Fibroblast of lung (primary cell): ENCODE measurements around the gene MRPS26. TPM values are rescaled to one million over a fixed set of nuclear protein-coding genes. Genes with fewer than 3 reads are reported as not detected.

Source experiments
- DNase-seq, 2 donors: peaks; one replicate each; pipeline versions ENCODE4 v3.0.0 to v3.0.0-alpha.2; 2010; ENCODE audit warnings: low read depth in 2 of 2
- H2AFZ ChIP-seq: 2 replicates; pipeline ENCODE4 v1.5.1; 2012; ENCODE audit warnings: low read length, control low read depth, inconsistent platforms
- H3K27ac ChIP-seq: 2 replicates; pipeline ENCODE4 v1.5.1; 2011; ENCODE audit warnings: low read length, control low read depth; ENCODE audit not compliant: insufficient read depth
- H3K27me3 ChIP-seq: 2 replicates; pipeline ENCODE4 v1.5.1; 2011; ENCODE audit warnings: mild to moderate bottlenecking, low read length; ENCODE audit not compliant: control insufficient read depth, insufficient read depth
- H3K36me3 ChIP-seq: 2 replicates; pipeline ENCODE4 v1.5.1; 2011; ENCODE audit warnings: low read length; ENCODE audit not compliant: control insufficient read depth, insufficient read depth
- H3K4me1 ChIP-seq: 2 replicates; pipeline ENCODE4 v1.5.1; 2011; ENCODE audit warnings: low read length; ENCODE audit not compliant: control insufficient read depth, insufficient read depth; ENCODE audit errors: extremely low read depth
- H3K4me2 ChIP-seq: 2 replicates; pipeline ENCODE4 v1.5.1; 2011; ENCODE audit warnings: low read length, control low read depth; ENCODE audit not compliant: insufficient read depth; ENCODE audit errors: extremely low read depth
- H3K4me3 ChIP-seq, 4 experiments: fragments of 200-600 bp in 1 of 4; sonication (generic) in 1 of 4; replicated peaks in 1 of 4; 2 replicates each; pipeline ENCODE4 v1.5.1; 2011 to 2016; ENCODE audit warnings: low read length in 4 of 4, low read depth in 3 of 4, mild to moderate bottlenecking in 3 of 4, control low read depth in 2 of 4, inconsistent platforms in 1 of 4, mixed read lengths in 1 of 4; ENCODE audit not compliant: insufficient read depth in 1 of 4; ENCODE audit errors: control extremely low read depth in 1 of 4
- H3K79me2 ChIP-seq: 2 replicates; pipeline ENCODE4 v1.5.1; 2012; ENCODE audit warnings: mild to moderate bottlenecking, low read length, inconsistent platforms; ENCODE audit not compliant: control insufficient read depth, insufficient read depth
- H3K9ac ChIP-seq: 2 replicates; pipeline ENCODE4 v1.5.1; 2011; ENCODE audit warnings: mild to moderate bottlenecking, low read length, control low read depth; ENCODE audit not compliant: insufficient read depth
- H3K9me3 ChIP-seq: 2 replicates; pipeline ENCODE4 v1.5.1; 2012; ENCODE audit warnings: low read depth, low read length; ENCODE audit not compliant: control insufficient read depth, insufficient read depth
- H4K20me1 ChIP-seq: 2 replicates; pipeline ENCODE4 v1.5.1; 2011; ENCODE audit warnings: low read length; ENCODE audit not compliant: control insufficient read depth, insufficient read depth; ENCODE audit errors: extremely low read depth
- EZH2 ChIP-seq: IDR thresholded peaks from 2 replicates; pipeline ENCODE4 v1.5.1; 2012; ENCODE audit warnings: low read length, control low read depth, mild to moderate bottlenecking; ENCODE audit errors: missing control alignments
- polyA plus RNA-seq, 2 donors: library from polyadenylated mRNA; depleted of rRNA in 1 of 2; stranded (reverse) in 1 of 2; unstranded in 1 of 2; fragments of >200 nt; gene quantifications; 2 replicates each; pipeline ENCODE4 v1.2.1, GENCODE V29; 2011 to 2012; ENCODE audit warnings: missing spikeins in 1 of 2
- total RNA-seq: library from RNA; depleted of rRNA; stranded (reverse); fragments of >200 nt; gene quantifications from 2 replicates; pipeline ENCODE4 v1.2.1, GENCODE V29; 2014
- TF ChIP-seq, protein P1 (sequence below), 2 donors: IDR thresholded peaks in 1 of 2; conservative IDR thresholded peaks in 1 of 2; 1 replicate in 1 of 2; 2 replicates in 1 of 2; pipeline ENCODE4 v1.5.1; 2011 to 2012; ENCODE audit warnings: low read length in 2 of 2, control low read depth in 1 of 2, inconsistent platforms in 1 of 2, low read depth in 1 of 2, mild to moderate bottlenecking in 1 of 2

Gene MRPS26
- total and polyA plus RNA-seq, 2 donors (not counting 1 experiment from before 2014, with no cell fraction given), result 16.1 to 37.0 TPM

- Histone ChIP-seq H3K27ac (no peak overlapping the region), H3K4me2 (no peak overlapping the region), H3K4me1 (peaks cover 7% of the 10 kb centered on the region), H3K79me2 (no peaks in the 10 kb centered on the region), H4K20me1 (no peaks in the 10 kb centered on the region), H3K27me3 (peaks cover 44% of the 10 kb centered on the region), H2AFZ (no peak overlapping the region), H3K36me3 (no peaks in the 10 kb centered on the region), H3K9me3 (no peaks in the 10 kb centered on the region), H3K4me3 (no peak overlapping the region), H3K9ac (no peak overlapping the region)
- no peak for DNase-seq
- no peak for TF ChIP-seq EZH2
- TF ChIP-seq, protein P1, sequence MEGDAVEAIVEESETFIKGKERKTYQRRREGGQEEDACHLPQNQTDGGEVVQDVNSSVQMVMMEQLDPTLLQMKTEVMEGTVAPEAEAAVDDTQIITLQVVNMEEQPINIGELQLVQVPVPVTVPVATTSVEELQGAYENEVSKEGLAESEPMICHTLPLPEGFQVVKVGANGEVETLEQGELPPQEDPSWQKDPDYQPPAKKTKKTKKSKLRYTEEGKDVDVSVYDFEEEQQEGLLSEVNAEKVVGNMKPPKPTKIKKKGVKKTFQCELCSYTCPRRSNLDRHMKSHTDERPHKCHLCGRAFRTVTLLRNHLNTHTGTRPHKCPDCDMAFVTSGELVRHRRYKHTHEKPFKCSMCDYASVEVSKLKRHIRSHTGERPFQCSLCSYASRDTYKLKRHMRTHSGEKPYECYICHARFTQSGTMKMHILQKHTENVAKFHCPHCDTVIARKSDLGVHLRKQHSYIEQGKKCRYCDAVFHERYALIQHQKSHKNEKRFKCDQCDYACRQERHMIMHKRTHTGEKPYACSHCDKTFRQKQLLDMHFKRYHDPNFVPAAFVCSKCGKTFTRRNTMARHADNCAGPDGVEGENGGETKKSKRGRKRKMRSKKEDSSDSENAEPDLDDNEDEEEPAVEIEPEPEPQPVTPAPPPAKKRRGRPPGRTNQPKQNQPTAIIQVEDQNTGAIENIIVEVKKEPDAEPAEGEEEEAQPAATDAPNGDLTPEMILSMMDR (conservative IDR thresholded peaks at IDR 0.05 in 1 of 2, IDR thresholded peaks at IDR 0.05 in 1 of 2; ENCODE audit: low read depth in 1 of 2, low read length in 2 of 2), result no peak
Measured at GRCh38 chr20:3085571-3086072, 39.8 kb downstream of the MRPS26 start.

DNA sequence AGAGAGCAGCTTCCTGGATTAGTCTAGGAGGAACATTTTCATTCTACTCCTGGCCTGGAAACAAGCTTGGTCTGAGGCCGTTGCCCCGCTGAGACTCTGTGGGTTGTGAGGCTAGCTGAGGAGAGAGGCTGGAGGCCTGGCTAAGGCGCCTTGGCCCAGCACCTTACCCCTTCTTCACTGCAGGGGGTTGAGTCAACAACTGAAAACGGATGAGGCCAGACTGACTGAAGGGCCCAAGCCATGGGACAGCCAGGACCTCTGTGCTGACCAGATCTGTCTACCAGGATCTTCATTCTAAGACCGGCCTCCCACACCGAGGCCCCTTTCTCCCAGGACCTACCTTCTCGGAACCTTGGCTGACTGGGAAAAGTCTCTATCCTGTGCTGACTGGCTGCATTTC, 42.2 kb downstream of the MRPS26 start:
- Histone ChIP-seq H3K4me1 (no peaks in the 10 kb centered on the region), H3K9ac (no peak overlapping the region), H3K27me3 (peaks cover 26% of the 10 kb centered on the region), H3K27ac (no peak overlapping the region), H3K36me3 (no peaks in the 10 kb centered on the region), H2AFZ (no peak overlapping the region), H3K9me3 (no peaks in the 10 kb centered on the region), H3K79me2 (no peaks in the 10 kb centered on the region), H3K4me2 (no peak overlapping the region), H3K4me3 (no peak overlapping the region), H4K20me1 (no peaks in the 10 kb centered on the region)
- DNase-seq, result no peak
- TF ChIP-seq, protein P1 (conservative IDR thresholded peaks at IDR 0.05 in 1 of 2, IDR thresholded peaks at IDR 0.05 in 1 of 2; ENCODE audit: low read depth in 1 of 2, low read length in 2 of 2), result no peak
- TF ChIP-seq EZH2, result no peak

DNA sequence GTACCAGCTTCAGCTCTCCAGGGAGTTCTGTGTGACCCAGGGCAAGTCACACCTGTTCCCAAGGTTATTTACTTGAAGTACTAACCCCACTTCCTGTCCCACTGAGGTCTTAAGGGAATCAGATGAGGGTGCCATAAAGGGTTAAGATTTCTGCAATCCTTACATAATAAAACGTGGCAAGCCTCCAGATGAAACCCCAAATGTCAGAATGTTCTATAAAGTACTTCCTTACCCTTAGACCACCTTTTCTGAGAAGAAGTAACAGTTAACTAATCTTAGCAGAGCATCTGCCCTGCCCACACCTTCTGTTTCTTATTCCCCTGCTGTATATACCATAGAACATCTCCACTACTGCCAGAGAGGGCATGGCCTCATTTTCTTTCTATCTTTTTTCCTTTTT, 44.7 kb downstream of the MRPS26 start:
- TF ChIP-seq, protein P1 (conservative IDR thresholded peaks at IDR 0.05 in 1 of 2, IDR thresholded peaks at IDR 0.05 in 1 of 2; ENCODE audit: low read depth in 1 of 2, low read length in 2 of 2), result no peak
- no peak for TF ChIP-seq EZH2
- H3K9ac ChIP-seq, result no peak overlapping the region
- DNase-seq, result no peak

More for the DNA sequence above, 44.7 kb downstream of the MRPS26 start:
- Histone ChIP-seq H3K4me3 (no peak overlapping the region), H2AFZ (no peak overlapping the region), H4K20me1 (no peaks in the 10 kb centered on the region), H3K79me2 (no peaks in the 10 kb centered on the region), H3K9me3 (no peaks in the 10 kb centered on the region), H3K4me2 (no peak overlapping the region), H3K27ac (no peak overlapping the region), H3K27me3 (peaks cover 7% of the 10 kb centered on the region), H3K4me1 (no peaks in the 10 kb centered on the region), H3K36me3 (no peaks in the 10 kb centered on the region)
